Esophagus (tissue), 2 donors: ENCODE results near the gene TC2N. TPM values are rescaled to one million over a fixed set of nuclear protein-coding genes. Genes with fewer than 3 reads are reported as not detected.
A peak's percentile ranks its signal among the peaks of the same experiment; 100 is the strongest.

Experiments used
- H3K27ac ChIP-seq, 2 donors: one replicate each; pipeline ENCODE4 v1.5.1; 2013; ENCODE audit warnings: low read depth in 2 of 2, mild to moderate bottlenecking in 2 of 2, inconsistent platforms in 1 of 2, low read length in 1 of 2, moderate library complexity in 1 of 2
- H3K27me3 ChIP-seq, 2 donors: one replicate each; pipeline ENCODE4 v1.6.1; 2013; ENCODE audit warnings: low read length in 2 of 2, control low read depth in 1 of 2, mild to moderate bottlenecking in 1 of 2; ENCODE audit not compliant: insufficient read depth in 2 of 2, control insufficient read depth in 1 of 2
- H3K36me3 ChIP-seq, 2 donors: one replicate each; pipeline ENCODE4 v1.6.1; 2013; ENCODE audit warnings: low read length in 1 of 2; ENCODE audit not compliant: control insufficient read depth in 2 of 2, insufficient read depth in 2 of 2
- H3K4me1 ChIP-seq, 2 donors: one replicate each; pipeline ENCODE4 v1.6.1; 2013; ENCODE audit warnings: low read length in 1 of 2; ENCODE audit not compliant: control insufficient read depth in 2 of 2, insufficient read depth in 2 of 2
- H3K4me3 ChIP-seq, 2 donors: one replicate each; pipeline ENCODE4 v1.5.1; 2013; ENCODE audit warnings: low read length in 2 of 2, mild to moderate bottlenecking in 2 of 2, low read depth in 1 of 2, moderate library complexity in 1 of 2
- H3K9me3 ChIP-seq, 2 donors: one replicate each; pipeline ENCODE4 v1.6.1; 2013; ENCODE audit warnings: mild to moderate bottlenecking in 2 of 2, low read depth in 1 of 2, low read length in 1 of 2, moderate library complexity in 1 of 2; ENCODE audit not compliant: control insufficient read depth in 2 of 2, insufficient read depth in 1 of 2
- WGBS, 2 donors: extraction: QIAGEN DNeasy Blood & Tissue Kit; methylation state at CpG; one replicate each; pipeline ENCODE4 v1.1.7; 2013; 5-methylcytosine and 5-hydroxymethylcytosine counted together
- polyA plus RNA-seq, 2 donors: library from polyadenylated mRNA; stranded (reverse); fragments of 200-250 nt; gene quantifications; one replicate each; pipeline ENCODE4 v1.2.3, GENCODE V29; 2013
- donor health status: healthy with polysubstance abuse.
- donor health status: Bipolar disorder and iron deficiency.

Gene TC2N
- polyA plus RNA-seq, 2 donors = 14.9 TPM

DNA sequence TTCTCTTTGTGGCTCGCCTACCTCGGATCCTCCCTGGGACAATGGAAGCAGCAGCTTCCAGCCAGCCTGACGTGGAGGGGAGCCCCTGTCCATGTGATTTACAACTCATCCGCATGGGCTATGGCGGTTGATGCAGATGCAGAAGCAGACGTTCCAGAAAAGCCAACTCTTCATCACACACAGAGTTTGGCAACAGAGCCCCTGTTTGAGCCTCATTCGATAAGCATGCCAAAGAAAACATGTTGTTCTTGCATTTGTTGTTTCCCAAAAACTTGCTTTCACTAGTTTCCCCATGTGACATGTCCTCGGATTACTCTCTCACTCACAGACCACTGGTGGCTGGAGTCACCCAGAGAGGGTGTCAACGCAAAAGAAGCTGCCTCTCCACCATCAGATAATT lies 16.4 kb upstream of the TC2N start:
- peaks cover 2 to 5% of the 10 kb centered on the region in 2 donors for H3K4me1 ChIP-seq
- peaks cover 0 to 2% of the 10 kb centered on the region in 2 donors for H3K36me3 ChIP-seq
- H3K27ac ChIP-seq = no peak overlapping the region
- H3K9me3 ChIP-seq = no peaks in the 10 kb centered on the region
- 71 to 83% methylated on average over 9 of the region's 9 CpGs for WGBS, 2 donors
- H3K27me3 ChIP-seq = no peaks in the 10 kb centered on the region
- no peak overlapping the region for H3K4me3 ChIP-seq

DNA sequence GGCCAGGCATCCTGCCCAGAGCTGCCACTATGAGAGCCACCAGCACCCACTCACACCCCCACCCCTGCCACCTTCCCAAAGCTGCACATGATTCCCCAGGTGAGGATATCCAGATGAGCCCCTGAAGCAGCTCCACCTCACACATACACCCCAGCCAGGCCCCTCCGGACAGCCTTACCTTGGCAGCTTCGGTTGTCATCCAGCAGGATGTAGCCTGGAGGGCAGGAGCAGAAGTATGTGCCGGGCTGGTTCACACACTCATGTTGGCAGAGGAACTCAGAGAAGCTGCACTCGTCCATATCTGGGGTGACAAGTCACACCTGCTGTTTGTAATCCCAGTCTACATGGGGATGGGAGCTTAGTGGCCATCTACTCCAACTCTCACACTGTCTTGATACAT lies 15.4 kb upstream of the TC2N start:
- H3K27ac ChIP-seq = peak overlapping the region in 1 of 2 donors; percentile 45
- peaks cover 0 to 2% of the 10 kb centered on the region in 2 donors for H3K36me3 ChIP-seq

DNA sequence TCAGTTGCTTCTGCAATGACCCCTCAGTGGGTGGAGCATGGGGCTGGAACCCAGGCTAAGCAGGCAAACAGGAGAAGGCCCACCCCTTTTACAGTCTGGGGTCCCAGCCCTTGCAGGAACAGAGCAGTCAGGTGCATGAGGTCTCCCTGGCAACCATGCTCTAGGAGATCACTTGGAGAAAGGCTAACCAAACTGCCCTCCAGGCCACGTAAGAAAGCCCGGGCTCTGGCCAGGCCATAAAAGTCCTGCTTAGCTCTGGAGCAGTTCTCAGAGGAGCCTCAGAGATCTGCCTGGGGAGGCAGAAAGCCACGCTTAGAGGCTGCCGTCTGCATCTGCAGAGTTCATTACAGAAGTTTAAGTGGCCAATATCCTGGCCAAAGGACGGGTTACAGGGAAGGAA lies 15.0 kb upstream of the TC2N start:
- Histone ChIP-seq H3K4me3 (no peak overlapping the region), H3K27me3 (no peaks in the 10 kb centered on the region), H3K36me3 (peaks cover 0 to 2% of the 10 kb centered on the region in 2 donors), H3K27ac (no peak overlapping the region), H3K9me3 (no peaks in the 10 kb centered on the region), H3K4me1 (peaks cover 2 to 5% of the 10 kb centered on the region in 2 donors)
- 85 to 88% methylated on average over 5 of the region's 5 CpGs for WGBS, 2 donors

More for the DNA sequence above, 15.4 kb upstream of the TC2N start:
- Histone ChIP-seq H3K4me3 (no peak overlapping the region), H3K9me3 (no peaks in the 10 kb centered on the region), H3K4me1 (peaks cover 2 to 5% of the 10 kb centered on the region in 2 donors), H3K27me3 (no peaks in the 10 kb centered on the region)
- 44 to 79% methylated on average over 4 of the region's 4 CpGs for WGBS, 2 donors

DNA sequence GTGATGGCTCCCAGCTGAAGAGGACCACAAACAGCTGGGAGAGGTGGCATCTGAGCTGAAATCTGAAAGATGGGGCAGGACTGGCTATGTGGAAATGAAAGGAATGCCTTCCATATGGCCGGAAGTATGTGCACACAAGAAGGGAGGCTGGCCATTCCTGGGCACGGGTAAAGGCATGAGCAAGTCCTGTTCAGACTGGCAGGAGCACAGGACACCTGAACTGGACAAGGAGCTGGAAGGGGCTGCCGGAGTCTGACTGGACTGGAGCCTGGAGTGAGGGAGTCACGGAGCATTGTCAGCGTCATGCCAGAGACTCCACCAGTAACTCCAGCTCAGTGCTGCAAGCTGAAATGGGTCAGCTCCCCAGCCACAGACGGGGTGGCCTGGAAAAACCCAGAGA lies 11.9 kb upstream of the TC2N start:
- Histone ChIP-seq H3K27me3 (no peaks in the 10 kb centered on the region), H3K4me1 (peaks cover 0 to 3% of the 10 kb centered on the region in 2 donors), H3K27ac (no peak overlapping the region), H3K9me3 (no peaks in the 10 kb centered on the region), H3K4me3 (no peak overlapping the region), H3K36me3 (peaks cover 0 to 2% of the 10 kb centered on the region in 2 donors)
- WGBS, 2 donors = 76 to 90% methylated on average over 6 of the region's 6 CpGs

DNA sequence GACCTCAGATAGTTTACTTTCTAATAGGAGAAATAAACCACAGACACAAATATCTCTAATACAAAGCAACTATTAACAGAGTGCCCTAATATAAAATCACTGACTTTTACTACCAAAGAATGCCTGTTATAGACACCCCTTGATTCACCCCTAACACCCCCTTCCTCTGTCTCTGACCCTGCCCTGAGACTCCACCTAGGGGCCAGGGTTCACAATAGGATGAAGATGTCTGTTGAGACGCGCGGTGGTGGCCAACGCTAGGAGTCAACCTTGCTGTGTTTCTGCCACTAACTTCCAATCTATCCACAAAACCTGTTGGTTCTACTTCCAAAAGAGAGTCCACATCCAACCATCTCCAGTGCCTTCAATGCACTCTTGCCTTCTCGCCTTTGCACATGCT lies 10.9 kb upstream of the TC2N start:
- H3K4me3 ChIP-seq = no peak overlapping the region
- no peak overlapping the region for H3K27ac ChIP-seq
- peaks cover 0 to 2% of the 10 kb centered on the region in 2 donors for H3K36me3 ChIP-seq
- 95 to 98% methylated on average over 5 of the region's 5 CpGs for WGBS, 2 donors
- H3K27me3 ChIP-seq = no peaks in the 10 kb centered on the region
- H3K9me3 ChIP-seq = no peaks in the 10 kb centered on the region
- peaks cover 0 to 11% of the 10 kb centered on the region in 2 donors for H3K4me1 ChIP-seq

DNA sequence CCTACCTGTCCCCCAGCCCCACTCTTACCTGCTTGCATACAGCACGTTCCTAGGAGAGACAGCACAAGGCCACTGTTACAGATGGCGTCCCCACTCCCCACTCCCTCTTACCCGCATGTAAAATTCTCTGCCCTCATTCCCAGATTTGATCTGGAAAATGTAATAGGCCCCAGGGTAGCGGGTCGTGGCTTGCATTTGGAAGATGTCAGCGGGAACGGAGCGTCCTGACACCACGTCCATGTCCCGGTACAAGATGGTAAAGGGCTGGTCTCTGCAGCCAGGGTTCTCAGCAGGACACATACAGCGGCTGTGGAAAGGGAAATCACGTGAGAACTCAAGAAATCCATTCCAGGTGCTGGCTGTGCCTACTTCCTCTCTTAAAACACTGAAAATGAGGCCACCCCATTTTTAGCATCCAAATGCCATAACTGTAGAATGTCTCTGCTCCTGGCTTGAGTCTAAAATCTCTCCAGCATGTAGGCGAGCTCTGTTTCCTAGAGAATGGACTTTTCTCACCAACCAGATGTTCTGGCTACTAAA lies 10.1 kb upstream of the TC2N start:
- no peak overlapping the region for H3K4me3 ChIP-seq
- peaks cover 3 to 14% of the 10 kb centered on the region in 2 donors for H3K4me1 ChIP-seq
- no peaks in the 10 kb centered on the region for H3K9me3 ChIP-seq
- H3K36me3 ChIP-seq = peaks cover 0 to 2% of the 10 kb centered on the region in 2 donors
- 81 to 82% methylated on average over 13 of the region's 13 CpGs for WGBS, 2 donors
- no peak overlapping the region for H3K27ac ChIP-seq
- no peaks in the 10 kb centered on the region for H3K27me3 ChIP-seq

DNA sequence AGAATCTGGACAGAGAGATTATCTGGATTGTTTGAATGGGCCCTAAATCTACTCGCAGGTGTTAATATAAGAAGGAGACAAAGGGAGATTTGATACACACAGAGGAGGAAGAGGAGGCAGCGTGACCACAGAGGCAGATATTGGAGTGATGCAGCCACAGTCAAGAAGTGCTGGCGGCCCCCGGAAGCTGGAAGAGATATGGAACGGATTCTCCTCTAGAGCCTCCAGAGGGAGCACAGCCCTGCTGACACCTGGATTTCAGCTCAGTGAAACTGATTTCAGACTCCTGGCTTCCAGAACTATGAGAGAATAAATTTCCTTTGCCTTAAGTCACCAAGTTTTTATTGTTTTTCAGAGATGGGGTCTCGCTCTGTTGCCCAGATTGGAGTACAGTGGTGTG lies 9.2 kb upstream of the TC2N start:
- no peaks in the 10 kb centered on the region for H3K36me3 ChIP-seq
- 84 to 95% methylated on average over 6 of the region's 6 CpGs for WGBS, 2 donors
- no peak overlapping the region for H3K4me3 ChIP-seq
- no peaks in the 10 kb centered on the region for H3K27me3 ChIP-seq
- no peak overlapping the region for H3K27ac ChIP-seq
- H3K9me3 ChIP-seq = no peaks in the 10 kb centered on the region
- H3K4me1 ChIP-seq = peaks cover 3 to 17% of the 10 kb centered on the region in 2 donors

DNA sequence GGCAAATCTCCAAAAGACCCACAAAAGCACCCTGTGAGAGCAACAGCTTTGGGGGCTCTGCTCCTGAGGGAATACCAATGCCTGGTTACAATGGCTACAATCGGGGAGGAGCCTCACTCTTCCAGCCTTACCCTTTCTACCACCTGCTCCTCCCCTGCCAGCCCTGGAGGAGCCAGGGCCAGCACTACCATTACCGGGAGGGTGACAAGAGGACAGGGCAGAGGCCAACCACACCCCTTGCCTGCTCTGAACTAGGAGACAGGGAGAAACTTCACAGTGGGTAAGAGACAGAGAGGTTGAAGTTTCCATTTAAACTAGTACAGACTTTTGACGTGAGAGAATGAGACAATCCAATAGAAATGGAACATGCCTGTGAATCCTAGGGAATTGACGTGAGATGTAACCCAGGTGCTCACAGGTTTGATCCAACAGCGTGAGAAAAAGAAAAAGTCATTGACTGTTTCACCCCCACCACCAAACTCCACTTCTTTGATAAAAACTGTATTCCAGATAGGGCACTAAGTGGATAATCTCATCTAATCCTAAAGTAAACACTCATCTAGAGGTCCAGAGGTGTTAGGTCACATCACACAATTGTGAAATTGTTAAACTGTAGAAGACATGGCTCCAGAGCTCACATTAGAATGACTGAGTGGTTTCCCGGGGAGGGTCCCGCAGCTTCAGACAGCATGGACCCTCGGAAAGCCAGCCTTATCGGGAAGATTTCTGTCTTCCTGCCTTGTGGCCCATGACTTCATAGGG lies 8.4 kb upstream of the TC2N start:
- H3K9me3 ChIP-seq = no peaks in the 10 kb centered on the region
- no peak overlapping the region for H3K27ac ChIP-seq
- no peaks in the 10 kb centered on the region for H3K27me3 ChIP-seq
- H3K4me1 ChIP-seq = peaks cover 3 to 17% of the 10 kb centered on the region in 2 donors
- H3K36me3 ChIP-seq = no peaks in the 10 kb centered on the region
- 64 to 79% methylated on average over 9 of the region's 9 CpGs for WGBS, 2 donors
- no peak overlapping the region for H3K4me3 ChIP-seq

DNA sequence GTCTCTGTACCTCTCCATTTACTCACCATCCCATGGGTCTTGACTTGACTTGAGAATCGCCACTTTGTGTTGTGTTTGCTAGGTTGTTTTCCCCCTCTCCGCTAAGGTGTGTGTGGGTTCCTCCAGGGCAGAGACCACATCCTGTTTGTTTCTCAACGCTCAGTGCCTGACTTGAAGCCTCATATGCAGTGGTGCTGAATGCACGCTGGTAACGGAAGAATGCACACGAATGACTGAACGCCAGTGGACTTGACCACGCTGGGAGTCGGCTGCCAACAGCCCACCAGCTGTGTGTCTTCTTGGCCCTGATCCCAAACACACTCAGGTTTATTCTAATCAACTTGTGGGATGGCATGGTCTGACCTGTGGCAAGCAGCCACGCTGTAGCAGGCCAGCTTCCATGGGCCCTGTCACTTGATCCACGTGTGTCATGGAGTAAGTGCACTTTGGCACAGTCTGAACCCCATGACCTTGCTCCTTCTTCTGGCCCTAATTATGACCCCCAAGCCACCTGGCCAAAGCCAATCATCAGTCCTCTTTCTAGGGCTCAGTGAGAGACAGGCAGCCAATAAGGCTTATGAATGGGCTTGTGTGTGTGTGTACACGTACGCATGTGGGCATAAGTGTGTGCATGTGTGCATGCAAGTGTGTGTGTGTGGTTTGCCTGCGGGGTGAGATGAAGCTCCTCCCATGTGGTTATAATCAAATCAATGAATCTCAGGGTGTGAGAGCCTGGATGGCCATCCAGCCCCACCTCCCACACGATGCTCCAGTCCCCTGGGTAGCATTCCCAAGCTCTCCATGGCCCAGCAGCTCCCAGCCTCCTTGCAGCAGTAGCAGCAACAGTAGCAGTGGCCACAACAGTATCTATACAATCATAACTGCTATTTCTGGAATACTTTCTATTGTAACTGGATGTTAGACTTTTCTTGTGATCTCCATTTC lies 6.4 kb upstream of the TC2N start:
- Histone ChIP-seq H3K27ac (peak overlapping the region; percentile 24 to 26), H3K4me3 (no peak overlapping the region)
- 63 to 70% methylated on average over 15 of the region's 15 CpGs for WGBS, 2 donors

More for the DNA sequence above, 6.4 kb upstream of the TC2N start:
- Histone ChIP-seq H3K9me3 (no peaks in the 10 kb centered on the region), H3K36me3 (no peaks in the 10 kb centered on the region), H3K4me1 (peaks cover 3 to 17% of the 10 kb centered on the region in 2 donors), H3K27me3 (no peaks in the 10 kb centered on the region)
